SK-N-SH treated with all-trans-retinoic acid at 6 μM for 48 hours (cell line): ENCODE results near the gene OLFML3.

Experiments
- ARNTL ChIP-seq: fragments of 450-650 bp; formaldehyde crosslinking; IDR thresholded peaks from 2 replicates; pipeline ENCODE4 v1.5.0; 2020; ENCODE audit warnings: low read depth, mild to moderate bottlenecking, moderate library complexity, borderline replicate concordance
- ESRRG ChIP-seq: fragments of 250-450 bp; sonication (Bioruptor Pico); IDR thresholded peaks from 2 replicates; pipeline ENCODE4 v1.6.1; 2021; ENCODE audit warnings: mild to moderate bottlenecking
- GLIS3 ChIP-seq: fragments of 250-450 bp; sonication (Bioruptor Pico); IDR thresholded peaks from 2 replicates; pipeline ENCODE4 v1.5.0; 2020; ENCODE audit warnings: mild to moderate bottlenecking, moderate library complexity
- ISL1 ChIP-seq: fragments of 250-450 bp; sonication (Bioruptor Pico); IDR thresholded peaks from 2 replicates; pipeline ENCODE4 v2.1.2; 2022; ENCODE audit warnings: mild to moderate bottlenecking, moderate library complexity
- PATZ1 ChIP-seq: fragments of 250-450 bp; sonication (Bioruptor Pico); IDR thresholded peaks from 2 replicates; pipeline ENCODE4 v1.8.0; 2020; ENCODE audit warnings: mild to moderate bottlenecking, moderate library complexity, borderline replicate concordance
- PPARA ChIP-seq: fragments of 250-450 bp; sonication (Bioruptor Pico); IDR thresholded peaks from 2 replicates; pipeline ENCODE4 v1.5.0; 2020; ENCODE audit warnings: mild to moderate bottlenecking, borderline replicate concordance
- RARB ChIP-seq: fragments of 250-450 bp; sonication (Bioruptor Pico); IDR thresholded peaks from 2 replicates; pipeline ENCODE4 v1.8.0; 2021; ENCODE audit warnings: mild to moderate bottlenecking, moderate library complexity
- TOX ChIP-seq: fragments of 250-450 bp; sonication (Bioruptor Pico); IDR thresholded peaks from 2 replicates; pipeline ENCODE4 v1.8.0; 2021; ENCODE audit warnings: mild to moderate bottlenecking, moderate library complexity, borderline replicate concordance
- ZFP30 ChIP-seq: fragments of 450-650 bp; formaldehyde crosslinking; IDR thresholded peaks from 2 replicates; pipeline ENCODE4 v1.5.0; 2022; ENCODE audit warnings: mild to moderate bottlenecking, moderate library complexity
- ZNF565 ChIP-seq: fragments of 450-650 bp; formaldehyde crosslinking; conservative IDR thresholded peaks from 2 replicates; pipeline ENCODE4 v1.5.0; 2020; ENCODE audit warnings: low read depth, mild to moderate bottlenecking, moderate library complexity
- ZNF8 ChIP-seq: fragments of 450-650 bp; formaldehyde crosslinking; IDR thresholded peaks from 2 replicates; pipeline ENCODE4 v1.5.0; 2020; ENCODE audit warnings: mild to moderate bottlenecking, moderate library complexity
- TF ChIP-seq, protein P1 (sequence below): fragments of 250-450 bp; sonication (Bioruptor Pico); IDR thresholded peaks from 2 replicates; pipeline ENCODE4 v1.5.0; 2020; ENCODE audit warnings: mild to moderate bottlenecking, moderate library complexity
- TF ChIP-seq, protein P2 (sequence below): fragments of 250-450 bp; sonication (Bioruptor Pico); IDR thresholded peaks from 2 replicates; pipeline ENCODE4 v1.8.0; 2021; ENCODE audit warnings: low read depth, mild to moderate bottlenecking, moderate library complexity, borderline replicate concordance
- TF ChIP-seq, protein P3 (sequence below): fragments of 250-450 bp; sonication (Bioruptor Pico); IDR thresholded peaks from 2 replicates; pipeline ENCODE4 v1.5.1; 2020; ENCODE audit warnings: low read depth, mild to moderate bottlenecking, moderate library complexity

DNA sequence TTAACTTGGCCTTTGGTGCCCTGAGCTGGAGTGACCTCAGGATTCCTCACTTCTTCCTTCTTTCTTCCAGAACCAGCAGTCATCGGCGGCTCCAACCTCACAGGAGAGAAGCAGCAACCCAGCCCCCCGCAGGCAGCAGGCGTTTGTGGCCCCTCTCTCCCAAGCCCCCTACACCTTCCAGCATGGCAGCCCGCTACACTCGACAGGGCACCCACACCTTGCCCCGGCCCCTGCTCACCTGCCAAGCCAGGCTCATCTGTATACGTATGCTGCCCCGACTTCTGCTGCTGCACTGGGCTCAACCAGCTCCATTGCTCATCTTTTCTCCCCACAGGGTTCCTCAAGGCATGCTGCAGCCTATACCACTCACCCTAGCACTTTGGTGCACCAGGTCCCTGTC is 6.3 kb upstream of the OLFML3 start:
- TF ChIP-seq ZNF8 (CRISPR knock-in tag): no peak
- TF ChIP-seq RARB (CRISPR knock-in tag): no peak
- TF ChIP-seq GLIS3 (CRISPR knock-in tag): no peak
- TF ChIP-seq ESRRG (CRISPR knock-in tag): no peak
- no peak for TF ChIP-seq PATZ1 (CRISPR knock-in tag)
- TF ChIP-seq TOX (CRISPR knock-in tag): no peak
- no peak for TF ChIP-seq ZNF565
- TF ChIP-seq, protein P1, sequence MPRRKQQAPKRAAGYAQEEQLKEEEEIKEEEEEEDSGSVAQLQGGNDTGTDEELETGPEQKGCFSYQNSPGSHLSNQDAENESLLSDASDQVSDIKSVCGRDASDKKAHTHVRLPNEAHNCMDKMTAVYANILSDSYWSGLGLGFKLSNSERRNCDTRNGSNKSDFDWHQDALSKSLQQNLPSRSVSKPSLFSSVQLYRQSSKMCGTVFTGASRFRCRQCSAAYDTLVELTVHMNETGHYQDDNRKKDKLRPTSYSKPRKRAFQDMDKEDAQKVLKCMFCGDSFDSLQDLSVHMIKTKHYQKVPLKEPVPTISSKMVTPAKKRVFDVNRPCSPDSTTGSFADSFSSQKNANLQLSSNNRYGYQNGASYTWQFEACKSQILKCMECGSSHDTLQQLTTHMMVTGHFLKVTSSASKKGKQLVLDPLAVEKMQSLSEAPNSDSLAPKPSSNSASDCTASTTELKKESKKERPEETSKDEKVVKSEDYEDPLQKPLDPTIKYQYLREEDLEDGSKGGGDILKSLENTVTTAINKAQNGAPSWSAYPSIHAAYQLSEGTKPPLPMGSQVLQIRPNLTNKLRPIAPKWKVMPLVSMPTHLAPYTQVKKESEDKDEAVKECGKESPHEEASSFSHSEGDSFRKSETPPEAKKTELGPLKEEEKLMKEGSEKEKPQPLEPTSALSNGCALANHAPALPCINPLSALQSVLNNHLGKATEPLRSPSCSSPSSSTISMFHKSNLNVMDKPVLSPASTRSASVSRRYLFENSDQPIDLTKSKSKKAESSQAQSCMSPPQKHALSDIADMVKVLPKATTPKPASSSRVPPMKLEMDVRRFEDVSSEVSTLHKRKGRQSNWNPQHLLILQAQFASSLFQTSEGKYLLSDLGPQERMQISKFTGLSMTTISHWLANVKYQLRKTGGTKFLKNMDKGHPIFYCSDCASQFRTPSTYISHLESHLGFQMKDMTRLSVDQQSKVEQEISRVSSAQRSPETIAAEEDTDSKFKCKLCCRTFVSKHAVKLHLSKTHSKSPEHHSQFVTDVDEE: no peak
- TF ChIP-seq, protein P2, sequence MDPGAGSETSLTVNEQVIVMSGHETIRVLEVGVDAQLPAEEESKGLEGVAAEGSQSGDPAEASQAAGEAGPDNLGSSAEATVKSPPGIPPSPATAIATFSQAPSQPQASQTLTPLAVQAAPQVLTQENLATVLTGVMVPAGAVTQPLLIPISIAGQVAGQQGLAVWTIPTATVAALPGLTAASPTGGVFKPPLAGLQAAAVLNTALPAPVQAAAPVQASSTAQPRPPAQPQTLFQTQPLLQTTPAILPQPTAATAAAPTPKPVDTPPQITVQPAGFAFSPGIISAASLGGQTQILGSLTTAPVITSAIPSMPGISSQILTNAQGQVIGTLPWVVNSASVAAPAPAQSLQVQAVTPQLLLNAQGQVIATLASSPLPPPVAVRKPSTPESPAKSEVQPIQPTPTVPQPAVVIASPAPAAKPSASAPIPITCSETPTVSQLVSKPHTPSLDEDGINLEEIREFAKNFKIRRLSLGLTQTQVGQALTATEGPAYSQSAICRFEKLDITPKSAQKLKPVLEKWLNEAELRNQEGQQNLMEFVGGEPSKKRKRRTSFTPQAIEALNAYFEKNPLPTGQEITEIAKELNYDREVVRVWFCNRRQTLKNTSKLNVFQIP: no peak
- TF ChIP-seq ISL1: no peak
- TF ChIP-seq, protein P3, sequence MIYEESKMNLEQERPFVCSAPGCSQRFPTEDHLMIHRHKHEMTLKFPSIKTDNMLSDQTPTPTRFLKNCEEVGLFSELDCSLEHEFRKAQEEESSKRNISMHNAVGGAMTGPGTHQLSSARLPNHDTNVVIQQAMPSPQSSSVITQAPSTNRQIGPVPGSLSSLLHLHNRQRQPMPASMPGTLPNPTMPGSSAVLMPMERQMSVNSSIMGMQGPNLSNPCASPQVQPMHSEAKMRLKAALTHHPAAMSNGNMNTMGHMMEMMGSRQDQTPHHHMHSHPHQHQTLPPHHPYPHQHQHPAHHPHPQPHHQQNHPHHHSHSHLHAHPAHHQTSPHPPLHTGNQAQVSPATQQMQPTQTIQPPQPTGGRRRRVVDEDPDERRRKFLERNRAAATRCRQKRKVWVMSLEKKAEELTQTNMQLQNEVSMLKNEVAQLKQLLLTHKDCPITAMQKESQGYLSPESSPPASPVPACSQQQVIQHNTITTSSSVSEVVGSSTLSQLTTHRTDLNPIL (CRISPR knock-in tag): no peak
- TF ChIP-seq ARNTL (CRISPR knock-in tag): no peak
- no peak for TF ChIP-seq ZFP30 (CRISPR knock-in tag)
- no peak for TF ChIP-seq PPARA (CRISPR knock-in tag)
